ACC112 (cell line): Measurements from ENCODE around the gene HMG20B.

Experiments used
- H2AFZ ChIP-seq: fragments of 200-600 bp; sonication (generic); one replicate; pipeline ENCODE4 v1.6.0; 2017; ENCODE audit warnings: antibody characterized with exemption, low read length; ENCODE audit not compliant: unreplicated experiment
- H3K27ac ChIP-seq: fragments of 200-600 bp; sonication (generic); 2 replicates; pipeline ENCODE4 v1.5.1; 2014; ENCODE audit warnings: low read depth, mild to moderate bottlenecking, antibody characterized with exemption, low read length, moderate library complexity
- H3K27me3 ChIP-seq: fragments of 200-600 bp; sonication (generic); 2 replicates; pipeline ENCODE4 v1.6.1; 2014; ENCODE audit warnings: mild to moderate bottlenecking, antibody characterized with exemption, low read length, moderate library complexity, mixed read lengths; ENCODE audit not compliant: insufficient read depth
- H3K36me3 ChIP-seq: fragments of 200-600 bp; sonication (generic); 2 replicates; pipeline ENCODE4 v1.6.1; 2016; ENCODE audit warnings: mild to moderate bottlenecking, antibody characterized with exemption, low read length, moderate library complexity, mixed read lengths; ENCODE audit not compliant: insufficient read depth
- H3K4me1 ChIP-seq: fragments of 200-600 bp; sonication (generic); one replicate; pipeline ENCODE4 v1.6.1; 2016; ENCODE audit warnings: low read length, mixed read lengths; ENCODE audit not compliant: insufficient read depth, unreplicated experiment, control insufficient read depth
- H3K4me3 ChIP-seq: fragments of 200-600 bp; sonication (generic); 2 replicates; pipeline ENCODE4 v1.5.1; 2014; ENCODE audit warnings: mild to moderate bottlenecking, low read depth, low read length
- H3K79me2 ChIP-seq: fragments of 200-600 bp; sonication (generic); one replicate; pipeline ENCODE4 v1.6.0; 2016; ENCODE audit warnings: low read length; ENCODE audit not compliant: control insufficient read depth, unreplicated experiment, insufficient read depth

The HMG20B gene

GRCh38 chr19:3586707-3587346 lies 14.1 kb downstream of the HMG20B start:
- no peaks in the 10 kb centered on the region for H3K36me3 ChIP-seq
- no peaks in the 10 kb centered on the region for H3K79me2 ChIP-seq
- H3K27ac ChIP-seq = no peak overlapping the region
- peaks cover 10% of the 10 kb centered on the region; the same call in 1 of the 2 replicates for H3K27me3 ChIP-seq
- H2AFZ ChIP-seq = no peak overlapping the region
- H3K4me3 ChIP-seq = no peak overlapping the region
- no peaks in the 10 kb centered on the region for H3K4me1 ChIP-seq

GRCh38 chr19:3589439-3589838 lies 16.7 kb downstream of the HMG20B start:
- H3K4me1 ChIP-seq = no peaks in the 10 kb centered on the region
- H2AFZ ChIP-seq = no peak overlapping the region
- H3K27me3 ChIP-seq = peaks cover 10% of the 10 kb centered on the region; the same call in 1 of the 2 replicates
- no peak overlapping the region for H3K27ac ChIP-seq
- H3K4me3 ChIP-seq = no peak overlapping the region
- H3K79me2 ChIP-seq = no peaks in the 10 kb centered on the region
- no peaks in the 10 kb centered on the region for H3K36me3 ChIP-seq

- H3K4me1 ChIP-seq = no peaks in the 10 kb centered on the region
- H3K27me3 ChIP-seq = peaks cover 10% of the 10 kb centered on the region; the same call in 1 of the 2 replicates
- H3K36me3 ChIP-seq = no peaks in the 10 kb centered on the region
- H3K4me3 ChIP-seq = no peak overlapping the region
- H2AFZ ChIP-seq = no peak overlapping the region
- H3K79me2 ChIP-seq = no peaks in the 10 kb centered on the region
- no peak overlapping the region for H3K27ac ChIP-seq
Measured at GRCh38 chr19:3589949-3590348, 17.2 kb downstream of the HMG20B start.

- no peak overlapping the region for H2AFZ ChIP-seq
- H3K27ac ChIP-seq = no peak overlapping the region
- H3K79me2 ChIP-seq = no peaks in the 10 kb centered on the region
- no peak overlapping the region for H3K4me3 ChIP-seq
- no peaks in the 10 kb centered on the region for H3K36me3 ChIP-seq
- H3K4me1 ChIP-seq = no peaks in the 10 kb centered on the region
- H3K27me3 ChIP-seq = peaks cover 2% of the 10 kb centered on the region; the same call in 1 of the 2 replicates
Measured at GRCh38 chr19:3590991-3591659, 18.4 kb downstream of the HMG20B start.

- Histone ChIP-seq H3K27ac (no peak overlapping the region), H3K36me3 (no peaks in the 10 kb centered on the region), H2AFZ (no peak overlapping the region), H3K27me3 (no peaks in the 10 kb centered on the region), H3K4me3 (no peak overlapping the region), H3K79me2 (no peaks in the 10 kb centered on the region), H3K4me1 (no peaks in the 10 kb centered on the region)
Measured at GRCh38 chr19:3591876-3592613, 19.3 kb downstream of the HMG20B start.

GRCh38 chr19:3593156-3593555 lies 20.4 kb downstream of the HMG20B start:
- no peaks in the 10 kb centered on the region for H3K27me3 ChIP-seq
- H3K27ac ChIP-seq = no peak overlapping the region
- H2AFZ ChIP-seq = no peak overlapping the region
- no peaks in the 10 kb centered on the region for H3K4me1 ChIP-seq
- no peak overlapping the region for H3K4me3 ChIP-seq
- H3K79me2 ChIP-seq = no peaks in the 10 kb centered on the region
- no peaks in the 10 kb centered on the region for H3K36me3 ChIP-seq

- H3K4me1 ChIP-seq = no peaks in the 10 kb centered on the region
- H3K27ac ChIP-seq = no peak overlapping the region
- no peaks in the 10 kb centered on the region for H3K27me3 ChIP-seq
- no peaks in the 10 kb centered on the region for H3K79me2 ChIP-seq
- no peaks in the 10 kb centered on the region for H3K36me3 ChIP-seq
- H2AFZ ChIP-seq = no peak overlapping the region
- H3K4me3 ChIP-seq = no peak overlapping the region
Measured at GRCh38 chr19:3595521-3596061, 22.8 kb downstream of the HMG20B start.

- no peak overlapping the region for H3K4me3 ChIP-seq
- H3K27ac ChIP-seq = no peak overlapping the region
- no peaks in the 10 kb centered on the region for H3K36me3 ChIP-seq
- H3K27me3 ChIP-seq = no peaks in the 10 kb centered on the region
- H3K79me2 ChIP-seq = no peaks in the 10 kb centered on the region
- H2AFZ ChIP-seq = no peak overlapping the region
- no peaks in the 10 kb centered on the region for H3K4me1 ChIP-seq
Measured at GRCh38 chr19:3599776-3600187, 27.0 kb downstream of the HMG20B start.

GRCh38 chr19:3601021-3601420 lies 28.3 kb downstream of the HMG20B start:
- Histone ChIP-seq H2AFZ (no peak overlapping the region), H3K27ac (no peak overlapping the region), H3K79me2 (no peaks in the 10 kb centered on the region), H3K36me3 (no peaks in the 10 kb centered on the region), H3K27me3 (no peaks in the 10 kb centered on the region), H3K4me3 (no peak overlapping the region), H3K4me1 (no peaks in the 10 kb centered on the region)

GRCh38 chr19:3603121-3603811 lies 30.5 kb downstream of the HMG20B start:
- Histone ChIP-seq H3K4me3 (no peak overlapping the region), H3K4me1 (no peaks in the 10 kb centered on the region), H3K27me3 (no peaks in the 10 kb centered on the region), H3K36me3 (no peaks in the 10 kb centered on the region), H3K79me2 (no peaks in the 10 kb centered on the region), H3K27ac (no peak overlapping the region), H2AFZ (no peak overlapping the region)
